Peyer's patch (tissue), 4 donors: ENCODE data around the gene KIF26B. TPM values are rescaled to one million over a fixed set of nuclear protein-coding genes. Genes with fewer than 3 reads are reported as not detected.
"Not testable (repeated sequence)": the region's sequence is repeated elsewhere in the genome, so short reads cannot be mapped to it uniquely, and the experiment has no call there.

Experiments used
- DNase-seq, 3 donors: peaks; one replicate each; pipeline ENCODE4 v3.0.0-alpha.2; 2017 to 2019
- H3K27ac ChIP-seq, 4 donors: fragments of 200-600 bp; sonication (generic); one replicate each; pipeline ENCODE4 v1.5.1; 2016 to 2019
- H3K27me3 ChIP-seq, 2 donors: fragments of 200-600 bp; sonication (generic); one replicate each; pipeline ENCODE4 v1.5.1; 2019
- H3K36me3 ChIP-seq, 3 donors: fragments of 200-600 bp; sonication (generic); one replicate each; pipeline ENCODE4 v1.5.1; 2016 to 2019
- H3K4me1 ChIP-seq, 4 donors: fragments of 200-600 bp; sonication (generic); one replicate each; pipeline ENCODE4 v1.5.1; 2016 to 2019
- H3K4me3 ChIP-seq, 4 donors: fragments of 200-600 bp; sonication (generic); 1 replicate in 3 of 4; 2 replicates in 1 of 4; pipeline ENCODE4 v1.5.1; 2016 to 2019; ENCODE audit warnings: mild to moderate bottlenecking in 1 of 4
- H3K9me3 ChIP-seq, 4 donors: fragments of 200-600 bp; sonication (generic); one replicate each; pipeline ENCODE4 v1.5.1; 2016 to 2019; ENCODE audit warnings: mild to moderate bottlenecking in 1 of 4
- POLR2A ChIP-seq, 2 donors: fragments of 450-650 bp; IDR thresholded peaks; one replicate each; pipeline ENCODE4 v1.5.1; 2017; ENCODE audit warnings: antibody characterized with exemption in 2 of 2, mild to moderate bottlenecking in 2 of 2, moderate library complexity in 2 of 2
- total RNA-seq, 4 donors: library from RNA; depleted of rRNA; stranded (reverse); fragments of >200 nt; gene quantifications; one replicate each; pipeline ENCODE4 v1.1.0, GENCODE V29; 2016
- TF ChIP-seq, protein P1 (sequence below), 6 experiments: fragments of 450-650 bp in 4 of 6; fragments of 200-600 bp in 2 of 6; sonication (generic) in 1 of 6; IDR thresholded peaks; one replicate each; pipeline ENCODE4 v1.5.1; 2017 to 2019; ENCODE audit warnings: antibody characterized with exemption in 6 of 6, mild to moderate bottlenecking in 3 of 6, moderate library complexity in 1 of 6

Gene KIF26B
- total RNA-seq, 4 donors from 2014 or later: 0.70 to 1.6 (median 1.1) TPM

DNA sequence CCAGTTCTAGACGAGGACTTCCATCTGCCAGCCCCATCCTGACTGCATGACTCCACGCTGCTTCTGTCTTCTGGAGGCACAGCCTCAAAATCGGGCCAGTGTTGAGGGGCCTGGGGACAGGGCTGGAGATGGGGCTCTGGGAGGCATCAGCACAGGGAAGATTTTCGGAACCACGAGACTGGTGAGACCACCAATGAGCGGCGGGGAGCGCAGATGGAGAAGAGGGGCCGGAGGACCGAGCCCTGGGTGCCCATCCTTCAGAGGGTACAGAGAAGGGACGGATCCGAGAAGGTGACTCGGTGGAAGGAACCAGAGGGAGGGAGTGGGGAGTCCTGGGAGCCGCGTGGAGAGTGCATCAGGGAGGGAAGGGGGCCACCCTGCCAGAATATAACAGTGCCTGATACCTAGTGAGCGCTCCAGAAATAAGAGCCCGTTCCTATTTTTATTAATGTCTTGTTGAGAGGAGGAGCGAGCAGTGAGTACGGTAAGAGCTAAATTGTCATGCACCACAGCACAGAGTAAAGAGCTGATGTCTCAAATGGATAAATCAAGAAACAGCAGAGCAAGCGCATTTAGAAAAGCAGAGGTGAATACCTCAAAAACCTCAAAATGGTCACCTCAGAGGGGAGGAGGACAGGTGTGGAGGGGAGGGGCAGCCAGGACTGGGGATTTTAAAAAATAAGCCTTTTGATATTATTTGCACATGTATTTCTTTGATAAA, 26.2 kb upstream of the KIF26B start:
- DNase-seq: no peak
- Histone ChIP-seq H3K27me3 (no peaks in the 10 kb centered on the region), H3K4me1 (no peaks in the 10 kb centered on the region), H3K9me3 (no peaks in the 10 kb centered on the region), H3K27ac (no peak overlapping the region), H3K36me3 (no peaks in the 10 kb centered on the region), H3K4me3 (no peak overlapping the region)
- TF ChIP-seq, protein P1, sequence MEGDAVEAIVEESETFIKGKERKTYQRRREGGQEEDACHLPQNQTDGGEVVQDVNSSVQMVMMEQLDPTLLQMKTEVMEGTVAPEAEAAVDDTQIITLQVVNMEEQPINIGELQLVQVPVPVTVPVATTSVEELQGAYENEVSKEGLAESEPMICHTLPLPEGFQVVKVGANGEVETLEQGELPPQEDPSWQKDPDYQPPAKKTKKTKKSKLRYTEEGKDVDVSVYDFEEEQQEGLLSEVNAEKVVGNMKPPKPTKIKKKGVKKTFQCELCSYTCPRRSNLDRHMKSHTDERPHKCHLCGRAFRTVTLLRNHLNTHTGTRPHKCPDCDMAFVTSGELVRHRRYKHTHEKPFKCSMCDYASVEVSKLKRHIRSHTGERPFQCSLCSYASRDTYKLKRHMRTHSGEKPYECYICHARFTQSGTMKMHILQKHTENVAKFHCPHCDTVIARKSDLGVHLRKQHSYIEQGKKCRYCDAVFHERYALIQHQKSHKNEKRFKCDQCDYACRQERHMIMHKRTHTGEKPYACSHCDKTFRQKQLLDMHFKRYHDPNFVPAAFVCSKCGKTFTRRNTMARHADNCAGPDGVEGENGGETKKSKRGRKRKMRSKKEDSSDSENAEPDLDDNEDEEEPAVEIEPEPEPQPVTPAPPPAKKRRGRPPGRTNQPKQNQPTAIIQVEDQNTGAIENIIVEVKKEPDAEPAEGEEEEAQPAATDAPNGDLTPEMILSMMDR (IDR thresholded peaks at IDR 0.05): no peak
- TF ChIP-seq POLR2A (IDR thresholded peaks at IDR 0.05): no peak

DNA sequence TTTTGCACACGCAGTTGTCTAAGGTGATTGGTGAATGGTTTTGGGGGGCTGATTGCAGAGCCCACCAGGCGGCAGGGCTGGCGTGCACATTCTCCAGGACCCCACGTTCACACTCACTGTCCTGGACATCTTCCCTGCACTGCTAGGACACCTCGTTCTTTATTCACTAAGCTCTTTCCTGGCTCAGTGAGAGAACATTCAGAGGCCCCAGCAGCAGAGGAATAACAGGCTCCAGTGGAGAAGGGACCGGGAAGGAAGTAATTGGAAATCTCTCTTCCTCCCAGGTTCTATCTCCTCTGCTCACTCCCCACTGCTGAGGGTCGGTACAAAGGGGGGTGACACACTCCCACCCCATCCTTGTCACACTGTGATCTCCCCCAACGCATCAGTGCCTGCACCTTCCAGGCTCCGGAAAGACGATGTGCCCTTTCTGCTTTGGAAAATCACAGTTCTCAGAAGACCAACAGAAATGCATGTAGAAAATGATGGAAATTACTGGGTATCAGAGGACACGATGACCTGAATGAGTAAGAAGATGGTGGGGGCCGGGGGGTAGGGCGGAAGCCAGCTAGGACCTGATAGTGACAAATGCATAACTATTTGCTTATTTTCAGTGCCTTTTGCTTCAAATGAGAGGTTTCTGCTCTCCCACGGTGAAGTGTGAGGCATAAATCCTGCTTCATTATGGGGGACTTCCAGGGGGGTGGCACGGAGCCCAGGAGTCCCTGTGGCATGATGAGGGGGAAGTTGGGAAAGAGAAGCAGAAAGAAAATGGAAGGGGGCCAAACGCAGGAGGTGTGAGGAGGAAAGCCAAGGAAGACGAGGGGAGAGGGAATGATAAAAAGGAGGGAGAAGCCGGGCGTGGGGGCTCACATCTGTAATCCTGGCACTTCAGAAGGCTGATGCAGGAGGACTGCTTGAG, 25.2 kb upstream of the KIF26B start:
- DNase-seq: no peak
- Histone ChIP-seq H3K9me3 (no peaks in the 10 kb centered on the region), H3K4me3 (no peak overlapping the region), H3K27ac (no peak overlapping the region), H3K36me3 (no peaks in the 10 kb centered on the region), H3K4me1 (no peaks in the 10 kb centered on the region), H3K27me3 (no peaks in the 10 kb centered on the region)
- TF ChIP-seq, protein P1 (IDR thresholded peaks at IDR 0.05): no peak
- no peak for TF ChIP-seq POLR2A (IDR thresholded peaks at IDR 0.05)

DNA sequence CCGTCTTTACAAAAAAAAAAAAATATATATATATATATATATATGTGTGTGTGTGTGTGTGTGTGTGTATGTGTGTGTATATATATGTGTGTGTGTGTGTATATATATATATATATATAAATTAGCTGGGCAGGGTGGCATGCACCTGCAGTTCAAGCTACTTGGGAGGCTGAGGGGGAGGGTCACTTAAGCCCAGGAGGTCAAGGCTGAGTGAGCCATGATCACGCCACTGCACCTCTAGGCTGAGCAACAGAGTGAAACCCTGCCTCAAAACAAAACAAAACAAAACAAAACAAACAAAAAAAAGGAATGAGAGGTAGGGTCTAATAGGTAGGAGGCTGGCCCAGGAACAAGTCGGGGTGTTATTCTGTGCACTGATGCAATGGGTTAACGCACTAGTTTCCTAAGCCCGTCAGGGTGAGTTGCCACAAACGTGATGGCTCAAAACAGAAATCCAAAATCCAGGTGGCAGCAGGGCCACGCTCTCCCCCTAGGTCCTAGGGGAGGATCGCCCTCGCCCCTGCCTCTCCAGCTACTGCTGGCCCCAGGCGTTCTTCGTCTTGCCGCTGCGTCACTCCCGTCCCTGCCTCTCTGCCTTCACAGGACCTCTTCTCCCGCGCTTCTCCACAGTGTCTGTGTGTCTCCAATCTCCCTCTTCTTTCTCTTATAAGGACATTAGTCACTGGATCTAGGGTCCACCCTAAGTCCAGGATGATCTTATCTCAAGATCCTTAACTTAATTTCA, 24.3 kb upstream of the KIF26B start:
- H3K4me1 ChIP-seq, H3K27me3 ChIP-seq, DNase-seq, H3K36me3 ChIP-seq, H3K27ac ChIP-seq, H3K4me3 ChIP-seq, H3K9me3 ChIP-seq: not testable (repeated sequence)

DNA sequence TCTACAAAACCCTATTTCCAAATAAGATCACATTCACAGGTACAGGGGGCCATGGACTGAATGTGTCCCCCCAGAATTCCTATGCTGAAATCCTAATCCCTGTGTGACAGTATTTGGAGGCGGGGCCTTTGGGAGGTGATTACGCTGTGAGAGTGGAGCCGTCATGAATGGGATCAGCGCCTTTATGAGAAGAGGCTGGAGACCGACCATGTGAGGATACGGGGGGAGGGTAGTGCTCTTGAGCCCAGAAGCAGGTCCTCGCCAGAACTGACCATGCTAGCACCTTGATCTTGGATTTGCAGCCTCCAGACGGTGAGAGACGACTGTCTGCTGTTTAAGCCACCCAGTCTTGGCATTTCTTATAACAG, 23.8 kb upstream of the KIF26B start:
- Histone ChIP-seq H3K27ac (no peak overlapping the region), H3K27me3 (no peaks in the 10 kb centered on the region), H3K4me3 (no peak overlapping the region), H3K9me3 (no peaks in the 10 kb centered on the region), H3K4me1 (no peaks in the 10 kb centered on the region), H3K36me3 (no peaks in the 10 kb centered on the region)
- no peak for DNase-seq
- TF ChIP-seq POLR2A (IDR thresholded peaks at IDR 0.05): no peak

DNA sequence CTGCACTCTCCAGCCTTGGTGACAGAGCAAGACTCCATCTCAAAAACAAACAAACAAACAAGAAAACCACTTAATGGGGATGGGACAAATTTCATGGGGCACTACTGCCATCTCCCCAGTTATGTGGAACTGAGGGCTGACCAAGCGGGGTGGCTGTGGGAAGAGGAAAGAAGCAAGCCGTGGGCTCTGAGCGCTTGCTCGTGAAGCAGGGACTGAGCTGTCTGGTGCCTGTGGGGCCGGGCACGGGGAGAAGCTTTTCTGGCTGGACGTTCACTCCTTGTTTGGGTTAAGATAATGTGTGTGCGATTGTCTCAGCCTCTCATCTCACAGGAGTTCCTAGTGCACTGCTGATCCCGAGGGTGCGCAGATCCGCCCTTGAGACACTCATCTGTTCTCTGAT, 22.0 kb upstream of the KIF26B start:
- no peaks in the 10 kb centered on the region for H3K27me3 ChIP-seq
- H3K4me1 ChIP-seq: no peaks in the 10 kb centered on the region
- no peaks in the 10 kb centered on the region for H3K9me3 ChIP-seq
- H3K27ac ChIP-seq: no peak overlapping the region
- no peak for DNase-seq
- no peak overlapping the region for H3K4me3 ChIP-seq
- no peaks in the 10 kb centered on the region for H3K36me3 ChIP-seq
- TF ChIP-seq, protein P1 (IDR thresholded peaks at IDR 0.05): no peak

DNA sequence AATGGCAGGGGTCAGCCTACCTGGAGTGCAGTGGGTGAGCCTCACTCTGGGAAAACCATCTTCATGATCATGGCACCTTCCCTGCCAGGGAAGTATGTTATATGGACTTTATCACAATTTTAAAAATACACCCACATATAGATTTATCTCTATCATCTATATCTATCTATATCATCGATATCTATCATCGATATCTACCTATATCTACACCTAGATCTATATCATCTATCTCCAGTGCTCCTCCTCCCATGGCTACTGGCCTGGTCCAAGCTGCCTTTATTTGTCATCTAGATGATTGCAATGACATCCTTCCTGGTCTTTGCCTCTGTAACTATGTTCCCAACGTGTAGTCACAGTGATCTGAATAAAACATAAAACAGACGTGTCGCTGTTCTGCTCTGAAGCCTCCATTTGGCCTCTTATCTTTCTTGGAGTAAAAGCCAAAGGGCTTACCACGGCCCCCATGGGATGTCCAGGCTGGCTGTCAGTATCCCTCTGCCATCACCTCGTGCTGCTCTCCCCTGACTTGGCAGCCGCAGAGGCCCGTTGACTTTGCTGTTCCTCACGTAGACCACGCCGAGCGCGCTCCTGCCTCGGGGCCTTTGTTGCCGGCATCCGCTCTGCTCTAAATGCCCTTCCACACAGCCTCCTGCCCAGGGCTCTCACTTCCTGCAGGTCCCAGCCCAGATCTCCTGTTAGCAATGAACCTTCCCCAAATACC, 20.6 kb upstream of the KIF26B start:
- no peak for DNase-seq
- H3K27me3 ChIP-seq: no peaks in the 10 kb centered on the region
- no peak overlapping the region for H3K27ac ChIP-seq
- no peaks in the 10 kb centered on the region for H3K9me3 ChIP-seq
- no peaks in the 10 kb centered on the region for H3K36me3 ChIP-seq
- H3K4me3 ChIP-seq: no peak overlapping the region
- TF ChIP-seq, protein P1 (IDR thresholded peaks at IDR 0.05): no peak
- no peak for TF ChIP-seq POLR2A (IDR thresholded peaks at IDR 0.05)
- H3K4me1 ChIP-seq: no peaks in the 10 kb centered on the region
